ENCODE measurements around the gene CHEK2.
"Not testable (repeated sequence)": the region's sequence is repeated elsewhere in the genome, so short reads cannot be mapped to it uniquely, and the experiment has no call there.

The CHEK2 gene

DNA sequence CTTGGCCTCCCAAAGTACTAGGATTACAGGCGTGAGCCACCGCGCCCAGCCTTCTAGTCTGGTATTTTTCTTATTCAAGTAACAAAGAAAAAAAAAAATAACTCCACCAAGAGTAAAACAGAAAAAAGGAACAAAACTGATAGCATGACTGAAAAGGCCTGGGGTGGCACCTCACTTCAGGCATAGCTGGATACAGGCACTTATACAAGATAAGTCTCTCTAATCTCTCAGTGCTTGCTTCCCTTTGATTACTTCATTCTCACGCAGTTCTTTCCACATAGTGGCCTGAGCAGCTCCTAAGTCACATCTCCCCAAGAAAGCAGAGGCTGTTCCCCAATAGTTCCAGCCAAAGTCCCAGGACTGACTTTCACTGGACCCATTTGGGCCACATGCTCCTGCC is 58.7 kb downstream of the CHEK2 start:
- not testable (repeated sequence) for DNase-seq

DNA sequence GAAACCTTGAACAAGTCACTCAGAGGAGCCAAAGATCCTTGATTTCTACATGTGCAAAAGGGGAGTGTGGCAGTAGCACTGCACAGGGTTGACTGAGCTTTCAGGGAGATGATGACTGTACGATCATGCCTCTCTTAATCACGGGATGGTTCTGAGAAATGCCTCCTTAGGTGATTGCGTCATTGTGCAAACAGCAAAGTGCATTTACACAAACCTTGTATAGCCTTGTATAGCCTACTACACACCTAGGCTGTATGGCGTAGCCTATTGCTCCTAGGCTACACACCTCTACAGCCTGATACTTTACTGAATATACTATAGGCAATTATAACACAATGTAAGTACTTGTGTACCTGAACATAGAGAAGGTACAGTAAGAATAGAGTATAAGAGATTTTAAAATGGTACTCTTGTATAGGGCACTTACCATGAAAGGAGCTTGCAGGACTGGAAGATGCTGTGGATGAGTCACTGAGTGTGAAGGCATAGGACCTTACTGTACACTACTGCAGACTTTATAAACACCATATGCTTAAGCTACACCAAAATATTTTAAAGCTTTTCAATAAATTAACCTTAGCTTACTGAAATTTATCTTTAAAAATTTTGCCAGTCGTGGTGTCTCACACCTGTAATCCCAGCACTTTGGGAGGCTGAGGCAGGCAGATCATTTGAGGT is 60.7 kb downstream of the CHEK2 start:
- not testable (repeated sequence) for DNase-seq

DNA sequence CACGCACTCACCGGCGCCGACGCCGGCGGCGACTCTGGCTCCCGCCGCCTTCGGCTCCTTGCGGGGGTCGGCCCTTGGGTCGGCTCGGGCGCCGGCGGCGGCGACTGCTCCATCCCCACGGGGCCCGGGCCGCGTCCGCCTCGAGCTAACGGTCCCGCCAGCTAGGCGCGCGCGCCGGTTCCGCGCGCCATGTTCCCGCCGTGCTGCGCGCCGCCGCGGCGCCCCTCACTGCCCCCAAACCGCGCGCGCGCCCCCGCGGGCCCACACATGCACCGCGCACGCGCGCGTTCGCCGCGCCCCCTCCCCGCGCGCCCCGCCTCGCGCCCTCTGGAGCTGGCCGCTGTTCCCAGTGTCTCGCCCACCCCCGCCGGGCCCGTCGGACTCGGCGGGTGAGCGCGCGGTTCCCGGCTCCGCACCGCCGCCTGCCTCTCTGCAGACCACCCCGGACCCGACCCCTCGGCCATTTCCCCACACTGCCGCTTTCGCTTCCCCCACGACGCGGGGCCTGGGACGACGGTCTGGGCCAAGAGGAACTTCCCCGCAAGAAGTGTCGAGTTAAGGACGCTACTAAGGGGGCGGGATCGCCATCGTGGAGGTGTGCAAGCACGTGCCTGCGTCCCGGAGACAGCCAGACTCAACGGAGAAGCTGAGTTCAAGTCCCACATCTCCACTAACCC is 61.9 kb downstream of the CHEK2 start, which contains the start of gene TTC28:
Gene TTC28, minus strand, starts transcription at position 230 of the 677 bp plus-strand sequence. Its CDS starts 117 bp downstream, at position 113.
- DNase-seq = peak; percentile 86

DNA sequence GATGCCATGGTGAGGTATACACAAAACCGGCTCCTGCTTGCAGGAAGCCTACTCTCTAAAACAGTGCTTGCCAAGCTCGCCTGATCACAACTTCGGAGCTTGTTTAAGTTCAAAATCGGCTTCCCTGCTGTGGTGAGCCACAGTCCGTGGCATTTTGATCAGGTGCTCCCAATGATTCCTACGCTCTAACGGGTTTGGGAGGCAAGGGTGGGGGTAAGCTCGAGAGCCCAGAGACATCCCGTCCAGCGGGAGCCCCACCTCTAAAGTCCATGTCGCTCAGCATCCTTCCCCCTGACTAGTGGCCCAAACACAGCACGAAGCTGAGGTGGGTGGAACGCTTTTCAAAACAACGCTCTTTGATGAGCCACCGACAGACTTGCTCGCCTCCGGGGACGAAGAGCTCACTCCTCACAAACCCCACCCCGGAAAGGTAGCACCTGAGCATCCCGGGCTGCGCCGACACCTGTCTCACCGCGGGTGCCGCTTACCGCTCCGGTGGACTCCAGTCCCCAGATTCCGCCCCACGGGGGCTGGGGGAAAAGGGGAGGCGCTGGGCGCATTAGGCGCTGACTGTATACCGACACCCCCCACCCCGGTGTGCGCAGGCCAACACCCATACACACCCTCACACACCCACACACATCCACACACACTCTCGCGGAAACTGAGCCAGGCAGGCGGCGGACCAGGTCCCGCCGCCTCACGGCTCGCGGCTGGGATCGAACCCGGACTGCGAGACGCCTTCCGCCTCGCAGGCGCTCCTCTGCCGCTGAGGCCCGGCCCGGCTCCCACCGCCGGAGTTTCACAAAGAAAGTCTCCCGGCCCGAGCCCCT is 62.6 kb downstream of the CHEK2 start:
- peak; percentile 13 for DNase-seq

DNA sequence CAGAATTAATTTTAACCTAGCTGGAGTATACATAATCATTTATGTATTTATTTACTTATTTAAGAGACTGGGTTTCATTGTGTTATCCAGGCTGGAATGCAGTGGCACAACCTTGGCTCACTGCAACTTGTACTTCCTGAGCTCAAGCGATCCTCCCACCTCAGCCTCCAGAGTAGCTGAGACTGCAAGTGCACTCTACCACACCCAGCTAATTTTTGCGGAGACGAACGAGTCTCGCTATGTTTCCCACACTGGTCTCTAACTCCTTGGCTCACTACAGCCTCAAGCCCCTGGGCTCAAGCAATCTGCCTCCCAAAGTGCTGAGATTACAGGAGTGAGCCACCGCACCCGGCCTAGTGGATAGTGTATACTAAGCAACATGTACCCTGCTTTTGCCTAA is 63.5 kb downstream of the CHEK2 start:
- not testable (repeated sequence) for DNase-seq

GRCh38 chr22:28674121-28674563 is 67.5 kb downstream of the CHEK2 start:
- no peak for DNase-seq

- no peak for DNase-seq
Measured at GRCh38 chr22:28670756-28671155, 70.9 kb downstream of the CHEK2 start.

DNA sequence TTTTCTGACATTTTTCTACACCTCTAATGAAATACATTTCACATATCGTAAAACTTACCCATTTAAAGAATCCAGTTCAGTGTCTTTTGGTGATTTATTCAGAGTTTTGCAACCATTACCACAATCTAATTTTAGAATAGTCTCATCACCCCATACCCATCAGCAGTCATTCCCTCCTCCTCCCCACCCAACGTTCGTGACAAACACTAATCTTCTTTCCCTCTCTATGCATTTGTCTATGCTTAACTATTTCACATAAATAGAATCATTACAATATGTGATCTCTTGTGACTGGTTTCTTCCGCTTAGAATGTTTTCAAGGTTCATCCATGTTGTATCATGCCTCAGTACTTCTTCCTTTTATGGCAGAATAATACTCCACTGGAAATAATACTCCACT is 71.5 kb downstream of the CHEK2 start:
- no peak for DNase-seq

DNA sequence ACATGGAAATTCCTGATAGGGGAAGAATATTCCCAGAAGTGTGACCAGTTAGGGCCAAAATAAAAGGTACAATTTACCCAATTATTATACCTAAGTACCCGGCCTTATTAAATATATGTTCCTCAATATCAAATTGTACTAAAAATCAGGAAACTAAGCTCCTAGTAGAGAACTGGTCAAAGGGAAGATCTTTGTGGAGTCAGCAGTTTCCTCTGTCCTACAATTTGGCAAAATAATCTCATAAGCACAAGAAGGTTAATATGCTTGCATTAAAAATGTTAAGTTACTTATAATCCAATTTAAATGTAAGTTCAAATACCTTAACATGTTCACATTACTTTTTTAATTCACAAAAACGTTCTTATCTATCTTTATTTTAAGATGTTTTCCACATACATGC is 72.2 kb downstream of the CHEK2 start:
- DNase-seq = no peak

- DNase-seq = not testable (repeated sequence)
Measured at GRCh38 chr22:28663569-28663942, 78.1 kb downstream of the CHEK2 start.

DNA sequence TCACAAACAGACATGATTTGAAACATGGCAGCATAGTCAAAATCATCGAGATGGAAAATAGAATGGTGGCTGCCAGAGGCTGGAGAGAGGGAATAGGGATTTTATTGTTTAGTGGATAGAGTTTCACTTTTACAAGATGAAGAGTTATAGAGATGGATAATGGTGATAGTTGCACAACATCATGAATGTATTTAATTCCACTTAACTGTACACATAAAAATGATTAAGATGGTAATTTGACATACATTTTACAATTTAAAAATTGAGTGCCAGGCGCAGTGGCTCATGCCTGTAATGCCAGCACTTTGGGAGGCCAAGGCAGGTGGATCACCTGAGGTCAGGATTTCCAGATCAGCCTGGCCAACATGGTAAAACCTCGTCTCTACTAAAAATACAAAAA is 83.2 kb downstream of the CHEK2 start:
- no peak for DNase-seq

DNA sequence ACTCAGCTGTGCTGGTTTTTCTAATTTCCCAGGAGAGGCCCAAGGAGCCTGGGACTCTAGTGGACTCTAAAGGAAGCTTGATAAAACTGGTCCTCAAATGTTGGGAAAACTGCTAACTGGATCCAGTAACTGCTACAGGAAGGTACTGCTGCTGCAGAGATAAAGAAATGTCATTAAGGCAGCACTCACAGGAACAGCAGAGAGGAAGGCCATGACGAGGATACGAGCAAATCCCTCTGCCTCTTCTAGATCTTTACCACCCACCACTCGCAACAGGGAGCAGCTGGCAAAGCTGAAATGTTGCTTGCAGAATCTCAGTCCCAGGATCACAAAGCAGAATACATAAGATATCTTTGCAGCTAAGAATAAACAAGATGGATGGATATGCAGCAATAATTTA is 85.4 kb downstream of the CHEK2 start:
- DNase-seq = no peak

- no peak for DNase-seq
Measured at GRCh38 chr22:28650463-28650862, 91.2 kb downstream of the CHEK2 start.

DNA sequence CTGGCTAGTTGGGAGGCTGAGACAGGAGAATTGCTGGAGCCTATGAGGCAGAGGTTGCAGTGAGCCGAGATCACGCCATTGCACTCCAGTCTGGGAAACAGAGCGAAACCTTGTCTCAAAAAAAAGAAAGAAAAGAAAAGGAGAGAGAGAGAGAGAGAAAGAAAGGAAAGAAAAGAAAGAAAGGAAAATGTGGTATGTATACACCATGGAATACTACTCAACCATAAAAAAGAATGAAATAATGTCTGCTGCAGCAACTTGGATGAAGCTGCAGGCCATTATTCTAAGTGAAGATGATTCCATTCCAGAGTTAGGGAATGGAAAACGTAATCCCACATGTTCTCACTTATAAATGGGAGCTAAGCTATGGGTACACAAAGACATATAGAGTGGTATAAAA is 92.8 kb downstream of the CHEK2 start:
- no peak for DNase-seq

- no peak for DNase-seq
Measured at GRCh38 chr22:28647216-28647615, 94.4 kb downstream of the CHEK2 start.

GRCh38 chr22:28639321-28639720 is 102.3 kb downstream of the CHEK2 start:
- DNase-seq = peak; percentile 39

All from NCI-H2171 (cell line).